ENCODE results near the gene CABLES2.
A peak's percentile ranks its signal among the peaks of the same experiment; 100 is the strongest.
"Not testable (repeated sequence)": the region's sequence is repeated elsewhere in the genome, so short reads cannot be mapped to it uniquely, and the experiment has no call there.

The CABLES2 gene

DNA sequence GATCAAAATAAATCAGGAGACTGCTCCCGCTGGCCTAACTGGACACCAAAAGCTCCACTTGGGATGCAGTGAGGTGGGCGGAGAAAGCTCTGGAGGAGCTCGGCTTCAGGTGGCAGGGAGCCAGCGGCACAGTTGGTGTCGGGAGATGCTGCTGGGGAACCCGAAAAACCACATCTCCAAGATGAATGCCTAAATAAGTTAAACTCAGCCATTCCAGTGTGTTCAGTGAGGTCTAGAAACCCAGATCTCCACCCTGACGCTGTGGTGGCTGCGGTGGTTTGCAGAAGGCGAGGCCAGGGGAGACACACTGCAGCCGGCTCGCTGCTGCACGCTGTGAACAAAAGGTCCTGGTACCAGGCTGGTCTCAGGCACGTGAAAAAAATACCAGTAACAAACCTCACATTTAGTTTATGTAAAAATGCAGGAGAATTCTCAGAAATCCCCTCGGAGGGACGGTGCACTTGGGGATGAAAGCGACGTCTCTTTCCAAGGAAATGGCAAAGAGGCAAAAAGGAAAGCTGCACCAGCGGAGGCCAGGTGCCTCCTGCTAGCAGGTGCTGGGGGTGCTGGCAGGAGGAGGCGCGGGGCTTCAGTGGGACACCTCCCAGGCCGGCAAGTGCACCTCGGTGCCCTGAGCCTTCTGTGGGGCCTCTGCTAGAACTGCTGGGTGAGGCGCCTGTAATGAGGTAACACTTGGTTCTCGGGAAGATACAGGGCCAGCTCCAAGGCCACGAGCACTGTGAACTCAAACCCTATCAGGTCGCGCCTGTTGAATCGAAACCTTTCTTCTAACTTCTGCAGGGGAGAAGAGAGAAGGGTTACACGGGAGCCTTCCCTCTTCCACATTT lies 16.5 kb downstream of the CABLES2 start:
- no peak for DNase-seq (ENCODE audit: low read depth in 2 of 2)

- DNase-seq (ENCODE audit: low read depth in 2 of 2) = no peak
Observed at GRCh38 chr20:62389601-62390087, 17.4 kb downstream of the CABLES2 start.

- DNase-seq (ENCODE audit: low read depth in 2 of 2) = no peak
Observed at GRCh38 chr20:62388839-62389600, 18.1 kb downstream of the CABLES2 start.

DNA sequence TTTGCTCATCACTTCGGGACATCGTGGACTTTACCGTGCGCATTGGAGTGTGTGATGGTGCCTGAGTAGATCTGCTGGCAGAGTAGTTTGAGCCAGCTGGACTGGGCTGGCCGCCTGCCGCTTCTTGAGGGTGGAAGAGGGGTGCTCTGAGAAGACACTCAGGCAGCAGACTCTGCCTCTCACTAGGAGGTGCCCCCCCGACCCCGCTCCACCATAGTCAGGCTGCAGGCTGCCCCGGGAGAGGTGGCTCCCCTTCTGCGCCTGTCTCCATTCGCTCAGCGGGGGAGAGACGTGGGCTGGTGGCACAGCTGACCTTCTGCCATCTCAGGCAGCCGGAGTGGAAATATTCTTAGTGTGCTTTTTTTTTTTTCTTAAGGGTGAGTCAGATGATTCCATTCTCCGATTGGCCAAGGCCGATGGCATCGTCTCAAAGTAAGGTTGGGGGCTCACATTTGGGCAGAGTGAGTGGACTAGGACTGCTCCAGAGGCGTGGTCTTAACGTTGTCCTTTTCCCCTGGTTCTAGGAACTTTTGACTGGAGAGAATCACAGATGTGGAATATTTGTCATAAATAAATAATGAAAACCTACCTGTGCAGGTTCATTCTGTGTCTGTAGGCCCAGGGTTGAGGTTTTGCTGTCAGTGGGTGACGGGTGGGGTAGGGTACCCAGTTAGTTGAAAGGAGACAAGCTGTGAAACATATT lies 19.0 kb downstream of the CABLES2 start:
- no peak for DNase-seq (ENCODE audit: low read depth in 2 of 2)

- no peak for DNase-seq (ENCODE audit: low read depth in 2 of 2)
Observed at GRCh38 chr20:62387219-62387913, 19.7 kb downstream of the CABLES2 start.

DNA sequence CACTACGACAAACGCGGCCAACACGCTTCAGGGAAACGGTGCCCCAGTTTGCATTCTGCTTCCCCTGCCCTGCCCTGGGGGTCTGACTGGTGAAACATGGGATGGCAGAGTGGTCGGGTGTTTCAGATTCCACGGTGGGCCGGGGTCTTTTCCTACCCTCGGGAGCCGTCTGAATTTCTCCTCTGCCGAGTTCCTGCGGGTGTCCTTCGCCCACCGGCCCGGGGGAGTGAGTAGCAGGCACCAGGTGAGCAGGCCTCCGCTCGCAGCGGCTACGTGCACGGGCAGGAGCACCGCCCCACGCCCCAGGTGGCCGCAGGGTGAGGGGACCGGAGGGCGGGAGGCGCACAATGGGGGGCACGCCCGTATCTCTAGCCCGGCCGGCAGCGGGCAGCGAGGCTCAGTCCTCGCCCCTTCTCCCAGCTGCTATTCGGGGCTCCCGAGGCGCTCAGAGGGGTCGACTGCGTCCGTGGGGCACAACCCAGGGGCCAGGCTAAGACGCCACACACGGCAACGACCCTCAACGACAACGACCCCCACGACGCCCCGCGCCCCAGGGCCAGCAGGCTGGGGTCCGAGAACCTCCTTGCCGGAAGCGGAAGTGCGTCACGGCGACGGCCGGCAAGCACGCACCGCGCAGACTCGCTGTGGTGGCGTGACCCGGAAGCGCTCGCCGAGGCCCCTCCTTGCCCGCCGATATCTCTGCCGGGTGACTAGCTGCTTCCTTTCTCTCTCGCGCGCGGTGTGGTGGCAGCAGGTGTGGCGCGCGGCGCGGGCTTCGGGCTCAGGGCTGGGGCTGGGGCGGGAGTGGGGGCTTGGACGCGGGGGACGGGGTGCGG lies 20.5 kb downstream of the CABLES2 start, which contains the start of gene RPS21:
Gene RPS21 (plus strand): TSS at position 721 of the 836 bp plus-strand sequence. CDS start 236 bp downstream, outside the sequence.
- DNase-seq (ENCODE audit: low read depth in 2 of 2) = peak; percentile 88 to 89

DNA sequence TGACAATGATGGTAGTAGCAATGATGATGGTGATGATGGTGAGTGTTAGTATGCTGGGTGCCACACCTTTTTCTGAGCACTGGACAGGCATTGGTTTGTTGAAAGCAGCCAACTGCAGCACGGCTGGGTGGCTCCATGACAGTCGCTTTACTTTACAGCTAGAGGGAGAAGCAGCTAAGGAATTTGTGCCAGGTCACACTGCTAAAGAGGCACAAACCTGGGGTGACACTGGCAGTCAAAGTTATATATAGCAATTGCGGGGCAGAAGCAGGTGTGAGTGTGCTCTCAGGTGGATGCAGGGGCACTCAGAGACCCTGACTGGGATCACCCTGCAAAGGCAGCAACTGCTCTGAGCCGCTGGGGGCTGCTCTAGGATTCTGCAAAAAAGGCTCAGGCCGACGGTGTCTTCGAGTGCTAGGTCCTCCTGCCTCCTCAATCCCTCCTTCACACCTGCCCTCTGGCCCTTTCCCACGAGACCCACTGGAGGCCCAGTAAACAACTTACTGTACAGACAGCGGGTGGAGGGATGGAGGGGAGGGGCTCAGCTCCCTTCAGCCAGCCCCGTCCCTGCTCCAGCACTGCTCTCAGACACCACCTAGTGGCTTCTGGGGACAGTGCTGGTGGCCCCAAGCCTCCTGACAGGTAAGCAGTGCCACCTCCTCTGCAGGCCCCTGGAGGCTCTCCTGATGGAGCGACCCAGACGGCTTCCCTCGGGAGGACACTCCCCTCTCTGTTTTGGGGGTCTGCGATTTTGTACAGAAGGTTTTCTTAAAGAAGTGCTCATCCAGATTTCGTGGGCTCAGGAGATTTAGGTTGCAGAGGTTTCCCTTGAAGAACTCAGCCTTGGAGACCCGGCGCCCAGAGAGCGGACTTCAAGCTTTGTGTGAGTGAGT lies 24.5 kb downstream of the CABLES2 start:
- peak; percentile 69 to 71 for DNase-seq (ENCODE audit: low read depth in 2 of 2)

GRCh38 chr20:62381842-62382241 lies 25.2 kb downstream of the CABLES2 start:
- DNase-seq (ENCODE audit: low read depth in 2 of 2) = no peak

DNA sequence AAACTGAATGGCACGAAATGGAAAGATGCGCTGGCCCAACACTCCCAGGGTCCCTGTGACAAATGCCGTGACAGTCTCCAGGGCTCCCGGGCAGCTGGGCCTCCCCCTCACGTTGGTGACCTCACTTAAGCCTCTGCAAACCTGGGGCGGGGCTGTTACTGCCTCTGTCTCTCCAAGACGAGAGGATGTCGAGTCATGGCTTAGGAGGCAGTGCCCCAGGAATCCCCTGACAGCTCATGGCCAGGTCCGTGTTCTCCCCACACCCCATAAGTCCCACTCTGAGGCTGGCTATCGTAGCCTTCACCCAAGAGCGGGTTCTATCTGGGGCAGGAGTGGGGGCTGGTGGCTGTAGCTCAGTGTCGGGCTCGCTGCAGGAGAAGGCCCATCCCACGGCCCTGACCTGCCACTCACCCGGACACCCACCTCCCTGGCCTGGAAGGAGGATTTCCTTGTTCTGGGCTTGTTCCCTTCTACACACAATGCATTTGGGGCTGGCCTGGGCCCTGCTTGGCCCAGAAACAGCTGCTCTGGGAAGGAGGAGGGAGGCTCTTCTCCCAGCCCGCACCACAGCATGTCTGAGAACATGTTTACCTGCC lies 25.8 kb downstream of the CABLES2 start:
- no peak for DNase-seq (ENCODE audit: low read depth in 2 of 2)

DNA sequence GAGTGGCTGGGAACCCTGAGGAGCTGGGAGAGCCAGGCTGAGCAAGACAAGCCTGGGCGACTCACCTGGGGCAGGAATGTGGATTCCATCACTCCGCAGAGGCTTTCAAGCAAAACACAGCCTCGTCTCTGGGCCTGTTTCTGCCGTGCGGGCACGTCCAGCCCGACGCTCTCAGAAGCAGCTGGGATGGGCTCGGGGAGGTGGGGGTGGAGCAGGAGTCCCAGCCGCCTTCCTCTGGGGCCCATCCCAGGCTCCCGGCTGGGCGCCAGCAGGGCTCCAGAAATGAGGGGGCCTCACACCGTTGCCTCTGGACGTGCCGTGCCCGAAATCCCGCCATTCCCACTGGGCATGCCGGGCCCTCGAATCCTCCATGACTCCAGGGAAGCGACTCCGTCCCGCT lies 28.9 kb downstream of the CABLES2 start:
- no peak for DNase-seq (ENCODE audit: low read depth in 2 of 2)

DNA sequence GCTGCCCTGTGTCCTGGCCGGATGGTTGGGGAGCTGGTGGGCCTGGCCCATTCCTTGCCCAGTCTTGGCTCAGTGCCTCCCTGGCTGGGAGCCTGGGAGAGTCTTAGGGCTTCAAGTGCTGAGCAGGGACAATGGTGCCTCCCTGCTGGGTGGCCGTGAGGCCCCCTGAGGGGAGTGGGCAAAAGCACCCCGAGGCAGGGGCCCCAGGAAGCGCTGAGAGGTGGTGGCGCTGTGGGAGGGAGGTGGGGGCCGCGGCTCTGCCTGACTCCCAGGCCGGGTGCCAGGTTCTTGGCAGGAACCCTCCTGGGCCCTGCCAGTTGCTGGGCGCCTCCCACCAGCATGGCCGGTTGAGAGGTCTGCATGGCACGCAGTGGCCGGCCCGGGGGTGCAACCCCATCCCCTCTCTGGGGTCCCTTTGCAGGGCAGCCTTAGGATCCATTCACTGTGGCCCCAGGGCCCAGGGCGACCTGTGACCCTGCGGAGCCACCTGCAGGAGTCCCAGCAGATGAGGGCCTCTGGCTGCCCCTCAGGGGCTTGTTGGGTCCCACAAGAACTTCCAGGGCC lies 29.4 kb downstream of the CABLES2 start:
- no peak for DNase-seq (ENCODE audit: low read depth in 2 of 2)

DNA sequence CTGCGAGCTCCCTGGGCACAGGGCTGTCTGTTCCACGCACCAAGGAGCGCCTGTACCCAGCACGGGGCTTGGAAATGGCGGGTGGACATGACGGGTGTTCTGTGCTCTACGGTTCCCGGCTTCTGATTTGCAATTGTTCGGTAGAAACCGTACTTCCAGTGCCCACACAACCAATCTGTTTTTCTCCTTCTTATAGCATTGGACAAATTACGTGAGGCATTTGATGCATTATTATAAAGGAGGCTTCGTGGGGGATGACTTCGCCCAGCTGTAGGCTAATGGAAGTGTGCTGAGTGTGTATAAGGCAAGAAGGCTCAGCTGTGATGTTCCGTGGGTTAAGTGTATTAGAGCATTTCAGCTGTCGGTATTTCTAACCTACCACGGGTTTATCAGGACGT lies 30.0 kb downstream of the CABLES2 start:
- no peak for DNase-seq (ENCODE audit: low read depth in 2 of 2)

GRCh38 chr20:62376112-62377063 lies 30.7 kb downstream of the CABLES2 start:
- no peak for DNase-seq (ENCODE audit: low read depth in 2 of 2)

GRCh38 chr20:62374331-62375152 lies 32.5 kb downstream of the CABLES2 start:
- DNase-seq (ENCODE audit: low read depth in 2 of 2) = no peak

DNA sequence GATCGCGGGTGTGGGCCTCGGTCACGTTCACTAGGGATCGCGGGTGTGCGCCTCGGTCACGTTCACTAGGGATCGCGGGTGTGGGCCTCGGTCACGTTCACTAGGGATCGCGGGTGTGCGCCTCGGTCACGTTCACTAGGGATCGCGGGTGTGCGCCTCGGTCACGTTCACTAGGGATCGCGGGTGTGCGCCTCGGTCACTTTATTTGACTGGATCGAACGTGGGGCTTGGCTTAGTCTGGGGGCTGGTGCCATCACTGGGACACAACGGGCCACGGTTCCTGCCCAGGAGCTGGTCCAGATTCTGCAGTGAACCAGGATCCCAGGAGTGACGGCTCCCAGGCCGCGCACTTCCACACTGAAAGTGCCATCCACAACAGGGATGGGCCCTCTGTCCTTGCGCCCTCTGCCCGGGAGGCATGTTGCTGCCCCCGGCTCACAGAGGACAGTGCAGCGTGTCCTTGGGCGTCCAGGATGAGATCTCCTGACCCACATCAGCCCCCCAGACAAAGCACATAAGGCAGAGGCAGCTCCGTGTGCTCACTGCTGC lies 33.4 kb downstream of the CABLES2 start:
- DNase-seq (ENCODE audit: low read depth in 2 of 2) = not testable (repeated sequence)
